Urinary bladder (tissue), 4 donors: ENCODE data around the gene KRT33B. TPM values are rescaled to one million over a fixed set of nuclear protein-coding genes. Genes with fewer than 3 reads are reported as not detected.
"Not testable (repeated sequence)": the region's sequence is repeated elsewhere in the genome, so short reads cannot be mapped to it uniquely, and the experiment has no call there.

Experiments
- DNase-seq: peaks from one replicate; pipeline ENCODE4 v3.0.0-alpha.2; 2015; ENCODE audit errors: extremely low spot score
- H3K27ac ChIP-seq: one replicate; pipeline ENCODE4 v1.5.1; 2013; ENCODE audit warnings: low read depth, mild to moderate bottlenecking, moderate library complexity
- H3K36me3 ChIP-seq: one replicate; pipeline ENCODE4 v1.6.1; 2013; ENCODE audit warnings: mild to moderate bottlenecking, moderate library complexity; ENCODE audit not compliant: insufficient read depth
- H3K4me1 ChIP-seq: one replicate; pipeline ENCODE4 v1.6.1; 2013; ENCODE audit warnings: mild to moderate bottlenecking, moderate library complexity; ENCODE audit not compliant: insufficient read depth
- H3K4me3 ChIP-seq: one replicate; pipeline ENCODE4 v1.5.1; 2013; ENCODE audit warnings: low read depth, low read length
- whole genome bisulfite sequencing: extraction: QIAGEN DNeasy Blood & Tissue Kit; methylation state at CpG from one replicate; pipeline ENCODE4 v1.1.7; 2013; 5-methylcytosine and 5-hydroxymethylcytosine counted together
- polyA plus RNA-seq: library from polyadenylated mRNA; stranded (reverse); fragments of 200-250 nt; gene quantifications from one replicate; pipeline ENCODE4 v1.2.3, GENCODE V29; 2013
- total RNA-seq: library from RNA; depleted of rRNA; stranded (reverse); fragments of >200 nt; gene quantifications from one replicate; pipeline ENCODE4 v1.2.3, GENCODE V29; 2014
- donor health status: healthy with polysubstance abuse.
- donor health status: healthy.

The KRT33B gene
- total and polyA plus RNA-seq, 2 donors: not detected

DNA sequence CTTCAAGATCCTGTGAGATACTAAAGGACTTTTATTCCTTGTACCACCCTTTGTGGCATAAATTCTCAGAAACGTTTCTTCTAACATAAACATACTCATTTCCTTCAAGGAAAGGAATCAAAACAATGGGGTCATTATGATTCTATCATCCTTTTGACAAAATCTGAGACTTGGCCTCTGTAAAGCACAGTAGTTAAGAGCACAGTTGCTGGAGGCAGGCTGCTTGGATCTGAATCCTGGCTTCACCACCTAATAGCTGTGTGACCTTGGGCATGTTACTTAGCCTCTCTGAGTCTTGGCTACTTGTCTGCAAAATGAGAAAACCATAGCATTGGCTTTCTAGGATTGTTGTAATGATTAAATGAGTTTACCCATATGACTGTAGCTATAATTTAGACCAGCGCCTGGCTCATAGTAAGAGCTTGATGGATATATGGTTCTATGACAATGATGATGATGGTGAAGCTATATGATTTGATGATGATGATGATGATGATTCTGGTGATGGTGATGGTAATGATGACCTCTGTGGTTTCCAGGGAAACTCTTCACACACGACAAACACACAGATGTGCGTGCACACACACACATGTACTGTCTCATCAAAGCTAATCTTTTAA, 33.9 kb upstream of the KRT33B start:
- Histone ChIP-seq H3K4me3 (no peak overlapping the region), H3K4me1 (no peaks in the 10 kb centered on the region), H3K27ac (no peak overlapping the region), H3K36me3 (no peaks in the 10 kb centered on the region)
- no peak for DNase-seq
- 69% methylated on average over 4 of the region's 4 CpGs for WGBS

DNA sequence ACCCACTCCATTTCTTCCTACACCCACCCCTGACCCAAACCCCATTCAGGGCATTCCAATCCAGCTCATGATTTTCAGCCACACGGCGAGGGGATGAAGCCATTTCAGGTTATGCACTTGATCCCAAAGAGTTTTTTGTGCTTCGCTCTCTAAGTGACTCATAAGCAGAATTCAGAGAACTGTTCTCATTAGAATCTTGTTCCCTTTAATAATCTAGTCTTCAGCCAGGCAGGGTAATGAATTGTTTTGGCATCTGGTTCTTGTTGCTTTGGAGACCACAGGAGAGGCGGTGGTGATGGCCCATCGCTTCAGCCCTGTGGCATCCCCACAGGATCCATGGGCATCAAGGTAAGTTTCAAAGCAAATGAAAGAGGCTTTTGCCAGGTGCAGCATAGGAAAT, 32.5 kb upstream of the KRT33B start:
- H3K27ac ChIP-seq: no peak overlapping the region
- H3K4me3 ChIP-seq: no peak overlapping the region
- DNase-seq: no peak
- H3K36me3 ChIP-seq: no peaks in the 10 kb centered on the region
- H3K4me1 ChIP-seq: no peaks in the 10 kb centered on the region
- WGBS: 93% methylated on average over 5 of the region's 5 CpGs

DNA sequence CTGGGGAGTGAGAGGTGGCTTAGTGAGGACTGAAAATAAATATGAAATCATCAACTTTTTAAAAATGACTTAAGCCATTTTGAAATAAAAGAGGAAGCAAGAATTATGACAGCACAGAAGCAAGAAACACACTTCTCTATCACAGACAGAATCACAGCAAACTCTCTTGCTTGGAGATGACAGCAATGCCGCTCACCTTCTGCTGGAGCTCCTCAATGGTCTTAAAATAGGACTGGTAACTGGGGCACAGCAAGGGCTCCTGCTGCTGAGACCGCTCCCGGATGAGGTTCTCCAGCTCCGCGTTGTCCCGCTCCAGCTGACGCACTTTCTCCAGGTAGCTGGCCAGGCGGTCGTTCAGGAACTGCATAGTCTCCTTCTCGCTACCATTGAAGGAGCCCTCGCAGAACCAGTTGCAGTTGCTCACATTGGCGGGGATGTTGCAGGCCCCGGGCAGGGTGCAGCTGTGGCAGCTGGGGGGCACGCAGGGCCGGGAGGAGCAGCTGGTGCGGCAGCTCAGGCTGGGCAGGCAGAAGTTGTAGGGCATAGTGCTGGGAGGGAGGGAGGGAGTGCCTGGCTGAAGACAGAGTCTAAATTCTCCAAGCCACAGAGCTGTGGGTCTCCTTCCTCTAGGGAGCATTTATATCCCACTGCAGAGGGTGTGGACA, 27.5 kb upstream of the KRT33B start, which contains the start of gene KRT31:
TSS of gene KRT31 (minus strand) at position 613 of the 665 bp plus-strand sequence. CDS start at position 544, 69 bp downstream.
- no peak within 1 kb of the TSS for H3K4me3 ChIP-seq
- DNase-seq: no peak
- H3K27ac ChIP-seq: no peak within 1 kb of the TSS
- WGBS: 91% methylated on average over 16 of the region's 16 CpGs
- H3K4me1 ChIP-seq: no peaks in the 10 kb centered on the region
- H3K36me3 ChIP-seq: no peaks in the 10 kb centered on the region

DNA sequence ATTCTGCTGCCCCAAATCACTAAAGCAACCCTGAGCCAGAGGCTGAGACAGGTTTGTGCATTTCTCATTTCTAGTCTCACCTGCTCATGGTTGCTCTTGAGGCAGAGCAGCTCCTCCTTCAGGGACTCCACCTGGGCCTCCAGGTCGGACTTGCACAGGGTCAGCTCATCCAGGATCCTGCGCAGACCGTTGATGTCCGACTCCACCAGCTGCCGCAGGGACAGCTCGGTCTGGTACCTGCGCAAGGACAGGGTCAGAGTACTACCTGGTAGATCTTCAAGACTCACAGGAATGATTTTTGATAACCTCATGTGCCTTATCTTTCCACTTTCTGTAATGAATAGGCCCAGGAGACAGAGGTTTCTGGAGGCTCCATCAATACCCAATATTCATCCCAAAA, 26.7 kb upstream of the KRT33B start:
- Histone ChIP-seq H3K27ac (no peak overlapping the region), H3K36me3 (no peaks in the 10 kb centered on the region), H3K4me1 (no peaks in the 10 kb centered on the region), H3K4me3 (no peak overlapping the region)
- no peak for DNase-seq
- WGBS: 96% methylated on average over 7 of the region's 7 CpGs

DNA sequence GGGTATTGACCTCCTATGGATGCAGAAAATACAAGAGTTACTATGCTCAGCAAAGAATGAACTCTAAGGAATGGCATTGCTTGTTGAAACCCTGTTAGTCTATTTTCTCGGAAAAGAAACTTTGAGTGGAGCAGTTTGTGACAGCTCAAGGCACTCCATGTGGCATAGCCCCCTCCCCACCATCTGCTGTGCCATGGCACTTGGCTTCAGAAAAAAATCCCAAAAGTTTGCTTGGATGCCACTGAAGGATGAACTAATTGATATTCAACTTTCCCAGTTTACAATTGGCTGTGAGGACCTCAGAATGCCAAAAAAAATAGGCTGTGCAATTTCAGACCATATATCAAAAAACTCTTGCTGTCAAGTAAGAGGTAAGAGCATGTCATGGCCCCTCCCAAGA, 26.0 kb upstream of the KRT33B start:
- H3K4me3 ChIP-seq: no peak overlapping the region
- no peak for DNase-seq
- WGBS: 92% methylated on average over 1 of the region's 1 CpG
- H3K36me3 ChIP-seq: no peaks in the 10 kb centered on the region
- no peak overlapping the region for H3K27ac ChIP-seq
- H3K4me1 ChIP-seq: no peaks in the 10 kb centered on the region

DNA sequence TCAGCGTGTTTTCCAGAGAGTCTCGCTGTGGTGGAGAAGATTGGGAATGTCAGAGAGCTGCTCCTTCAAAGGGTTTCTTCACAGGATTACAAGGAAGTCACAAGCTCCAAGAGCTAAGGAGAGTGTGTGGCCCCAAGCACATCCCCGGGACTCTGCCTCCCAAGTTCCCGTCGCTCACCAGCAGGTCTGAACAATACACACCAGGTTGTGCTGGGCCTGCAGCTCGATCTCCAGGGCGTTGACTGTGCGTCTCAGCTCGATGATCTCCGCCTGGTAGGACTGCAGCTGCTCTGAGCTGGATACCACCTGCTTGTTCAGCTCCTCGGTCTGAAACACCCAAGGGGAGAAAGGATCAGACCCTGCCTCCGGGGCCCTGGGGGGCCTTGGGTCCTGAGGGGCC, 25.4 kb upstream of the KRT33B start:
- not testable (repeated sequence) for DNase-seq, H3K27ac ChIP-seq, H3K4me1 ChIP-seq, H3K4me3 ChIP-seq, H3K36me3 ChIP-seq
- WGBS: 89% methylated on average over 12 of the region's 12 CpGs

DNA sequence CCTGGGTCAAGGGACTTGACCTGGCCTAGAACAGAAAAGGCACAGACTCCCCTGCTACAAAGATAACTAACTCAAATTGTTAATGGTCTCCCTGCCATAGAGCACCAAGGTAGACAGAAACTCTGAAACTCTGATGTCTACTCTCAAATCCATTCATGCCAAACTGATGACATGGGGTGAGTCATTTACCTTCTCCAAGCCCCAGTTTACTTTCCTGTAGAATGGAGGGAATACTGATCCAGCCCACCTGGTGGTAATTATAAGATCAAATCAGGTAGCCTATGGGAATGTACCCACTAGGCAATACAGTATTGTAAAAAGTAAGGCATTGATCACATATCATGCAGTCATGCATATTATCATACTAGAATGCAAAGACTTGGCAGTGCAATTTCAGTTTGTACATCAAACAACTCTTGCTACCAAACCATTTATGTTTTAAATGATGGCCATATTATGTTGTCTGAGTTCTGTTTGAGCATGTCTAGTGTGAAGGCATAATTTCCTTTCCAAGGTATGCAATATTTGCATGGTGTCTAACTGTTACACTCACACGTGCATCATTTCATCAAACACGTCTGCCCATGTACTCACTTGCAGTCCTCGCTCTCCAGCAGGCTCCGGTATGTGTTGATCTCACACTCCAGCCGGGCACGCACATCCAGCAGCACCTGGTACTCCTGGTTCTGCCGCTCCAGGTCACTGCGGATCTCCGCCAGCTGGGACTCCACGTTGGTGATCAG, 24.8 kb upstream of the KRT33B start:
- Histone ChIP-seq H3K27ac (no peak overlapping the region), H3K36me3 (no peaks in the 10 kb centered on the region), H3K4me1 (no peaks in the 10 kb centered on the region), H3K4me3 (no peak overlapping the region)
- DNase-seq: no peak
- WGBS: 76% methylated on average over 10 of the region's 10 CpGs

DNA sequence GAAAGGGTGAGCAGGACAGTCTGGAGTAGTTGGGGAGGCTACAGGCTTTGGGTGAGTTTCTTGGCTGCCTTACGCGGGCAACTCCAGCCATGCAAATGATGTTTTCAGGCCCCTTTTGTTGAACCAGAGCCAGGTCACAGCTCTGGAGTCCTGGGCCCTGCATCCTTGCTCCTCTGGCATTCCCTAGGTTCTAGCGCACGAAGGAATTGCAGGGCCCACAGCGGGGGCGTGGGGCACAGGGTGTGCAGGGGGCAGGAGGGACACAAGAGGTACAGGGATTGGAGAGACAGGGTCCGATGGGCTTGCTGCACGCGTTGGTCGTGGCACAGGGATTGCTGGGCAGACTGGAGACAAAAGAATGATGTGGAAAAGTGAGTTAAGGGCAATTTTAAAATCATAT, 24.2 kb upstream of the KRT33B start:
- no peak overlapping the region for H3K4me3 ChIP-seq
- H3K4me1 ChIP-seq: no peaks in the 10 kb centered on the region
- WGBS: 88% methylated on average over 10 of the region's 10 CpGs
- no peak for DNase-seq
- H3K27ac ChIP-seq: no peak overlapping the region
- no peaks in the 10 kb centered on the region for H3K36me3 ChIP-seq

DNA sequence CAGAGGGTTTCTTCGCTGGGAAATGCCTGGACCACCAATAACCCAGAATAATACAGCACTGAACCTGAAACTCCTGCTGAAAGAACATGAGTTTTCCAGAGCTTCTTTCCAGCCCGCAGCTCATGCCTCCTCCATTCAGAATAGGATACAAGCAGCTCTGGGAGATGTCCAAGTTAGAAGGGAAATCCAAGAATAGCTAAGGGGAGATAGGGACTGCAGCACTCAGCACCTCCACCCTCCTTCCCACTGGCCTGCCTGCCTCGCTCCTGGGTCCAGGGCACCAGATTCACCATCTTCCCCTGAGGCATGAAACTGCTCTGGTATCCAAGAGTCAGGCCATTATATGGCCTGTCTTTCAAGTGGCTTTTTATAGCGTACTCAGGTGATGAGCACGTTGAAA, 23.7 kb upstream of the KRT33B start:
- Histone ChIP-seq H3K36me3 (no peaks in the 10 kb centered on the region), H3K27ac (no peak overlapping the region), H3K4me3 (no peak overlapping the region), H3K4me1 (no peaks in the 10 kb centered on the region)
- DNase-seq: no peak
- 48% methylated on average over 5 of the region's 5 CpGs for WGBS

DNA sequence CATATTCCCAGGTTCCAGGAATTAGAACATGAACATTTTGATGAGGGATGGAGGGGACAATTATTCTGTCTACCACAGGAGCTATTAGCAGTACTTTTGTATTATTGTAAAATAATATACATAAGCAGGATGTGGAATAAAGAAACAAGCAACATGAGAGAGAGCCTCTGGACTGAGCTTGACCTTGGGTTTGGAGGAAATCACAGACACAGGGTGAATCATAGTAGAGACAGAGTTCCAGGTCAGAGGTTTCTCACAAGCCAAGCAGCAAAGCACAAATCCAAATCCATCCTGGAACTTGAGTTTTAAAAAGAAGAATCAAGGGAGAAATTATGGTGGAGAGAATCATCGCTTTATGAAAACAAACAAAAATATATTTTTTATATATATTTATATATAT, 22.7 kb upstream of the KRT33B start:
- 95% methylated on average over 1 of the region's 1 CpG for WGBS
- H3K4me1 ChIP-seq: no peaks in the 10 kb centered on the region

DNA sequence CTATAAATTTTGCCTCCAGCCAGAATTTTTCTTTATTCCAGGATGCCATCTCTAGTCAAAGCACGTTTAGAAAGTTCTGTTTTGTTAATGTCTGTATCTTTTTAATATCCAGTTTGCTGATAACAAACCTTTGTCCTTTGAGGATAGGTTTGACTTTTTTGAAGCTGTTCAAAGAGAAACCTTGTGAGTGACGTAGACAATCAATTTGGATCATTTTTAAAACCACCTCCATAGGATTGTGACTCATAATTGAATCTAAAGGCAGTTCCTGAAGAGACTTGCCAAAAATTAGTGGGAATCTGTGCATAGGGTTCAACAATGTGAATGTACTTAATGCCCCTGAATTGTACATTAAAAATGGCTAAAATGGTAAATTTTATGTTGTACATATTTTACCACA, 21.9 kb upstream of the KRT33B start:
- Histone ChIP-seq H3K4me1 (no peaks in the 10 kb centered on the region), H3K4me3 (no peak overlapping the region), H3K27ac (no peak overlapping the region), H3K36me3 (no peaks in the 10 kb centered on the region)
- 54% methylated on average over 2 of the region's 2 CpGs for WGBS
- DNase-seq: no peak

More for the DNA sequence above, 22.7 kb upstream of the KRT33B start:
- no peak overlapping the region for H3K4me3 ChIP-seq
- no peak for DNase-seq
- H3K27ac ChIP-seq: no peak overlapping the region
- no peaks in the 10 kb centered on the region for H3K36me3 ChIP-seq

DNA sequence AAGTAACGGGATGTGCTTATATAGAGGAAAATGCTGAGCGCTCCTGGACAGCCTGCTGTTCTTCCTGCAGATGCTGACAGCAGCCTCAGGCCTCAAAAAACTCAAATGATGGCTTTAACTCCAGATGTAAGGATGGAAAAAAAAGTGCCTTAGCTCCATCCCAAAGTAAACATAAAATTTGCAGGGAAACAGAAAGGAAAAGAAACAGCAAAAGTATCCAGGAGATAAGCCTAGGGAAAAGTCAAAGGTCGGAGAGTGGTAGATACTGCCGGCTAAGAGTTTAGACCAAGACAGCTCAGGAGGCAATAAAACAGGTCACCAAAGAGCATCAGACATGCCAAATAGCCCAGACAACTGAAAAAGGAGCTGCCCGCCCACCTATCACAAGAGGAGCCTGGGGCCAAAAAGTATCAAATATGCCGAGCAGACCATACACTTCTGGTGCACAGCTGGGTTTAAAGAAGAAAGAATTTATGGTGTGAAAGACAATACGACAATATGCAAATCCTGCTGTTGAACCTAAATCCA, 20.9 kb upstream of the KRT33B start:
- DNase-seq: no peak
- H3K36me3 ChIP-seq: no peaks in the 10 kb centered on the region
- H3K27ac ChIP-seq: no peak overlapping the region
- 39% methylated on average over 7 of the region's 7 CpGs for WGBS
- H3K4me3 ChIP-seq: no peak overlapping the region
- H3K4me1 ChIP-seq: no peaks in the 10 kb centered on the region

DNA sequence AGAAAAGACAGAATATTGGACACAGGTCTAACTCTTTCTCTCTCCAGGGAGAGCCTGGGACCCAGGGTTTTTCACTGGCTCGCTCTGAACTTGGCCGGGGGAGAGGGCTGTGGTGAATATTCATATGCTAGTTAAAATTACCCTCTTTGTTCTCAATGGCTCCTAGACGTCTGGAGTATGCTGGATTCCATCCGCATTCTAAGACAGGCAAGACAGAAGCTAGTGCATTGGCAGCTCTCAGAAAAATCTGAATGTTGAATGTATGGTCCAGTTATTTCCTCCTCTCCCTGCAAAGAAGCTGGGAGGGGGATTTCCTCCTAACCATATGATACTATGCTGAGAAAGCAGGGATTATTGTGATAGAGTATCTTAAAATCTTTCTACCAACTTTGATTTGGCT, 18.1 kb upstream of the KRT33B start:
- 61% methylated on average over 4 of the region's 4 CpGs for WGBS

DNA sequence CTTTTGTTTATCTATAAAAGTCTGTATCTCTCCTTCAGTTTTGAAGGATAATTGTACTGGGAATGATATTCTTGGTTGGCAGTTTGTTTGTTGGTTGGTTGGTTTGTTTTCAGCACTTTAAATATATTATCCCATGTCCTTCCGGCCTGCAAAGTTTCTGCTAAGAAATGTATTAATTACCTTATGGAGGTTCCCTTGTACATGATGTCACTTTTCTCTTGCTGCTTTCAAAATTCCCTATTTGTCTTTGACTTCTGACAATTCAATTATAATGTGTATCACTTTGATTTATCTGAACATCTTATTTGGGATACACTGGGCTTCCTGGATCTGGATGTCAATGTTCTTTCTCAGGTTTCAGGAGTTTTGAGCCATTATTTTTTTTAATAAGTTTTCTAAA, 16.6 kb upstream of the KRT33B start:
- DNase-seq: no peak
- H3K4me1 ChIP-seq: no peaks in the 10 kb centered on the region
- no peak overlapping the region for H3K27ac ChIP-seq
- H3K4me3 ChIP-seq: no peak overlapping the region
- H3K36me3 ChIP-seq: no peaks in the 10 kb centered on the region
- 96% methylated on average over 1 of the region's 1 CpG for WGBS

More for the DNA sequence above, 18.1 kb upstream of the KRT33B start:
- Histone ChIP-seq H3K36me3 (no peaks in the 10 kb centered on the region), H3K4me3 (no peak overlapping the region), H3K4me1 (no peaks in the 10 kb centered on the region), H3K27ac (no peak overlapping the region)
- no peak for DNase-seq
